IgD-negative memory B cell (primary cell): ENCODE data around the gene MYADML2. TPM values are rescaled to one million over a fixed set of nuclear protein-coding genes. Genes with fewer than 3 reads are reported as not detected.

ENCODE experiments used
- H3K27ac Mint-ChIP-seq, 3 donors: one replicate each; pipeline ENCODE4 v1.8.0; 2020 to 2022; ENCODE audit warnings: mild to moderate bottlenecking in 3 of 3, mixed read lengths in 3 of 3, moderate library complexity in 1 of 3
- H3K27me3 Mint-ChIP-seq: one replicate; pipeline ENCODE4 v1.8.0; 2021; ENCODE audit warnings: mixed read lengths
- H3K36me3 Mint-ChIP-seq: one replicate; pipeline ENCODE4 v1.8.0; 2020; ENCODE audit warnings: mild to moderate bottlenecking, mixed read lengths
- H3K4me1 Mint-ChIP-seq, 3 donors: one replicate each; pipeline ENCODE4 v1.8.0; 2020 to 2022; ENCODE audit warnings: mixed read lengths in 3 of 3, mild to moderate bottlenecking in 1 of 3
- H3K4me3 Mint-ChIP-seq, 4 donors: one replicate each; pipeline ENCODE4 v1.8.0; 2020 to 2022; ENCODE audit warnings: mild to moderate bottlenecking in 4 of 4, mixed read lengths in 4 of 4, moderate library complexity in 3 of 4
- H3K9me3 Mint-ChIP-seq, 3 donors: one replicate each; pipeline ENCODE4 v1.8.0; 2020 to 2021; ENCODE audit warnings: mixed read lengths in 3 of 3, mild to moderate bottlenecking in 1 of 3
- polyA plus RNA-seq: library from polyadenylated mRNA; unstranded; fragments of 300-500 nt; fragmentation: Illumina TruSeq; gene quantifications from one replicate; pipeline ENCODE4 v1.2.3, GENCODE V29; 2021

The MYADML2 gene
- polyA plus RNA-seq, 1 donor from 2014 or later: not detected

DNA sequence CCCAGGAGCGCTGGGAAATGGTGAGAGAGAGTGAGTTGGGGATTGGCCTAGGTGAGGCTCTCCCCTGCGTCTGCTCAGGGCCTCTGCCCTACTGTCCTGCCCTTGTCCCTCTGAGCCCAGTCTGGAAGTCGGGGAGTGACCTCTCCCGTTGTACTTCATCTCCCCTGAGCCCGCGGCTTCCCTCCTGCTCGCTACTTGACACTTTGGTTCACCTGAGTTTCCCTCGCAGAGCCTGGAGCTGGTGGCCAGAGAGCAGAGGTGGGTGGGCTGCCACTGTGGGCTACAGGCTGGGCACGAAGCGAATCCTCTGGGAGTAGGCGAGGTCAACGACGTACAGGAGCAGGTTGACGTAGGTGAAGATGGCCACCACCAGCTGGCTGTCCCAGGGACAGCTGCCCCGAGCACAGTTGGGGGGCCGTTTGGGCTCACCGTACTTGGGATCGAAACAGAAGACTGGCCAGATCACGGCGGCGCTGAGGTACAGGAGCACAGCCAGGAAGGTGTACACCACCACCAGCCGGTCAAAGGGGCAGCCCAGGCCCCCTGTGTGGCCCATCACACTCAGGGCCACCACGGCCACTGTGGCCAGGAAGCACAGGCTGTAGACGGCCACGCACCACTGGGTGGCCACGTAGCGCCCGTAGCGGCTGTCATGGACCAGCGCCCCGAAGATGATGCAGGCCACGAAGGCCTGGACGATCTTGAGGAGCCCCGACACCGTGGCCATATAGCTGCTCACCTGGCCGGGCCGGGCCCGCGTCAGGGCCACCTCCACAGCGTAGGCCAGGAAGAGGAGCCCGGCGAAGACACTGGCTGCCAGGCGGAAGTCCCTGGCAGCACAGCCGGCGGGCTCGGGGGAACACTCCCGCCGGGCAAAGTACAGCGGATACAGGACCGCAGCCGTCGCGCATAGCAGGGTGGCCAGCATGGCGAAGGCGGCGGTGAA is 6.2 kb downstream of the MYADML2 start:
- H3K36me3 Mint-ChIP-seq: no peaks in the 10 kb centered on the region
- peaks cover 0 to 2% (median 0%) of the 10 kb centered on the region in 3 donors for H3K4me1 Mint-ChIP-seq
- no peaks in the 10 kb centered on the region for H3K9me3 Mint-ChIP-seq
- H3K27me3 Mint-ChIP-seq: peaks cover 16% of the 10 kb centered on the region
- H3K27ac Mint-ChIP-seq: peak overlapping the region in 1 of 3 donors; percentile 21
- H3K4me3 Mint-ChIP-seq: peak overlapping the region in 1 of 4 donors; percentile 27

DNA sequence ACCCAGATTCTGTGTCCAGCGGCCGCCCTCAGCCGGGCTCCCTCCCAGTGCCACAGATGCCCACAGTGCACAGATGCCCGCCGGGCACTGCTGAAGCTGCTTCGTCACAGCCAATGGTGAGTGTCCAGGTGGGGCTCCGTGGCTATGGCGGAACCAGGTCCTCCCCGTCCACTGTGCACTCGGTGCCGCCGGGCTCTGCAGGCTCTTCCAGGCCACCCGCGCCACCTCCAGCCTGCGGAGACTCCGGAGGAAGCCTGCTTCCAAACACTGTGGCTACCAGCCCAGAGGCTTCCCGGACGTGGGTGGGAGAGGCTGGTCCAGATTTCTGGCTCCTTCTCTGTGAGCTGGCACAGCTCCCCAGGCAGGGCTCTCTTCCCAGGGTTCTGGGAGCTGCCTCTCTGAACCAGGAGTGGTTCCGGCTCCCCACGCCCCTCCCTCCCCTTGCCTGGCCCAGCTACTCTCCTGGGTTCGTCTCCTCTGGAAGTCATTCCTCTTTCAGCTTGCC is 7.1 kb downstream of the MYADML2 start:
- Mint-ChIP-seq H3K27ac (no peak overlapping the region), H3K4me3 (no peak overlapping the region), H3K9me3 (no peaks in the 10 kb centered on the region), H3K36me3 (no peaks in the 10 kb centered on the region), H3K4me1 (peaks cover 0 to 2% (median 0%) of the 10 kb centered on the region in 3 donors), H3K27me3 (peaks cover 16% of the 10 kb centered on the region)

DNA sequence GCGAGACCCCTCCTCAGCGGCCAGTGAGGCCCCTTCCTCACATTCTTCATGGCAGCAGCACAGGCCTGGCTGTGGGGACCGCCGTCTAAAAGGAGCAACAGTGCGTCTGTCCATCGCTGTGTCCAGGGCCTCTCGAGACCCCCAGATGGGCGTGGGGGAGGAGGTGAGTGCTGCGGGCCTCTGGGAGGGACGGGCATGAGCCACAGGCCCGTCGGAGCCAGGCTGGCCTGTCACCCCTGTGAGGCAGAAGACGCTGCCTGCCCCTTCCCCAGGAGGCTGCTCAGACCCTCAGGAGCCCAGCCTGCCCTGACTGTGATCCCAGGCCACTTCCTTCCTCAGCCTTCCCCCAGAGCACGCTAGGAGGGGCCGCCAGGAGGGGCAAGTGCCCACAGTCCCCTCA is 7.8 kb downstream of the MYADML2 start:
- H3K27ac Mint-ChIP-seq: no peak overlapping the region
- H3K4me3 Mint-ChIP-seq: no peak overlapping the region
- peaks cover 0 to 2% (median 0%) of the 10 kb centered on the region in 3 donors for H3K4me1 Mint-ChIP-seq
- no peaks in the 10 kb centered on the region for H3K36me3 Mint-ChIP-seq
- peaks cover 16% of the 10 kb centered on the region for H3K27me3 Mint-ChIP-seq
- H3K9me3 Mint-ChIP-seq: no peaks in the 10 kb centered on the region

GRCh38 chr17:81935709-81936084 is 11.3 kb downstream of the MYADML2 start:
- H3K9me3 Mint-ChIP-seq: no peaks in the 10 kb centered on the region
- peaks cover 0 to 4% (median 0%) of the 10 kb centered on the region in 3 donors for H3K4me1 Mint-ChIP-seq
- H3K36me3 Mint-ChIP-seq: no peaks in the 10 kb centered on the region
- peaks cover 10% of the 10 kb centered on the region for H3K27me3 Mint-ChIP-seq
- H3K4me3 Mint-ChIP-seq: peak overlapping the region in 3 of 4 donors; percentile 67 to 78 (median 70)
- peak overlapping the region in 1 of 3 donors; percentile 25 for H3K27ac Mint-ChIP-seq

- Mint-ChIP-seq H3K4me3 (peak overlapping the region in 2 of 4 donors; percentile 55 to 67), H3K27ac (no peak overlapping the region), H3K4me1 (peaks cover 0 to 4% (median 0%) of the 10 kb centered on the region in 3 donors), H3K27me3 (peaks cover 5% of the 10 kb centered on the region), H3K9me3 (no peaks in the 10 kb centered on the region), H3K36me3 (no peaks in the 10 kb centered on the region)
These were observed 12.0 kb downstream of the MYADML2 start for GRCh38 chr17:81934850-81935708.

DNA sequence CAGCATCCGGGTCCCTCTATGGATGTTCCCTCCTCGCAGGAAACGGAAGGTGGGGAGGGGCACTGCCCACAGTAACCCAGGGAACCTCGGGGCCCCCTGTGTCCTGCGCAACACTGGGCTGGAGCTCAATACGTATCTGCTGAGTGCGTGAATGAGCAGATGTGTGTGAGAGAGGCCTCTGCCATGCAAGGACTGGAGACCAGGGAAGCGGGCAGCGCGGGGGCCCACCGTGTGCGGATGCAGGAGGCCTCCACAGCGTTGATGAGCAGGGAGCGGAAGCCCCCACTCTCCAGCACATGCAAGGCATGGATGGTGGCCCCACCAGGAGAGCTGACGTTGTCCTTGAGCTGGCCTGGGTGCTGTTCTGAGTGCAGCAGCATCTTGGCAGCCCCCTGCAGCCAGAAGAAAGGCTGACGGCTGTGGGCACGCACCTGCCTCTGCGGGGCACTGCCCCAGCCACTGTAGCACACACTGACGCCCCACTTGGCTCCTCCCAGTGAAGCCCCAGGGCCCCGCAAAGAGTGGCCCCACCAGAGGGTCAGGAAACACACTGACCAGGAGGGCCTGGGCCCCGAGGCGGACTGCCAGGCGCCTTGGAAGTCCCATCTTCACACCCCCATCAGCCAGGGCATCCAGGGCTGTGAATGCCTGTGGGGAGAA is 12.8 kb downstream of the MYADML2 start:
- H3K27me3 Mint-ChIP-seq: peaks cover 5% of the 10 kb centered on the region
- peaks cover 0 to 4% (median 0%) of the 10 kb centered on the region in 3 donors for H3K4me1 Mint-ChIP-seq
- H3K9me3 Mint-ChIP-seq: no peaks in the 10 kb centered on the region
- no peaks in the 10 kb centered on the region for H3K36me3 Mint-ChIP-seq
- H3K27ac Mint-ChIP-seq: no peak overlapping the region
- peak overlapping the region in 1 of 4 donors; percentile 40 for H3K4me3 Mint-ChIP-seq

DNA sequence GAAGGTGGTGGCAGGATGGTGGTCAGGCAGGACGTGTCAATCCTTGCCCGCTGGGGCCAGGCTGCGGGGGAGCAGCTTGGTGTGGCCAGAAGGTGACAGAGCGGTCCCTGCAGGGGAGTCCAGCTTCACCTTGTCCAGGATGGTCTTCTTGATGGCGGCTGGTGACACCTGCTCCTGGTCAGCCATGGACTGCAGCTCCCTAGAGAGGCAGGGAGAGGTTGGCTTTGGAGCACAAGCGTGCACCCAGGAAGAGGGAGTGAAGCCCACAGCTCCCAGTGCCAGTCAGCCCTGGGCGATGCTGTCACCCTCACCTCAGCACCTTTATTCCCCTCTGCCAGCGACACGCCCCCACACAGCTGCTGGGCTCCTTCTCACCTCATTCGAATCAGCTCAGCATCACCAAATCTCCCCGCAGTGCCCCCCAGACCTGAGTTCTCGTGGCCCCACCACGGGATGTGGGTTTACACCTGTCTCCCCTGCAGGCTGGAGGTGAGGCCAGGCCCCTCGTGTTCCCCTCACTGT is 13.8 kb downstream of the MYADML2 start:
- H3K4me1 Mint-ChIP-seq: peaks cover 0 to 4% (median 0%) of the 10 kb centered on the region in 3 donors
- H3K4me3 Mint-ChIP-seq: no peak overlapping the region
- H3K27ac Mint-ChIP-seq: no peak overlapping the region
- H3K36me3 Mint-ChIP-seq: no peaks in the 10 kb centered on the region
- H3K9me3 Mint-ChIP-seq: no peaks in the 10 kb centered on the region
- H3K27me3 Mint-ChIP-seq: peaks cover 10% of the 10 kb centered on the region

DNA sequence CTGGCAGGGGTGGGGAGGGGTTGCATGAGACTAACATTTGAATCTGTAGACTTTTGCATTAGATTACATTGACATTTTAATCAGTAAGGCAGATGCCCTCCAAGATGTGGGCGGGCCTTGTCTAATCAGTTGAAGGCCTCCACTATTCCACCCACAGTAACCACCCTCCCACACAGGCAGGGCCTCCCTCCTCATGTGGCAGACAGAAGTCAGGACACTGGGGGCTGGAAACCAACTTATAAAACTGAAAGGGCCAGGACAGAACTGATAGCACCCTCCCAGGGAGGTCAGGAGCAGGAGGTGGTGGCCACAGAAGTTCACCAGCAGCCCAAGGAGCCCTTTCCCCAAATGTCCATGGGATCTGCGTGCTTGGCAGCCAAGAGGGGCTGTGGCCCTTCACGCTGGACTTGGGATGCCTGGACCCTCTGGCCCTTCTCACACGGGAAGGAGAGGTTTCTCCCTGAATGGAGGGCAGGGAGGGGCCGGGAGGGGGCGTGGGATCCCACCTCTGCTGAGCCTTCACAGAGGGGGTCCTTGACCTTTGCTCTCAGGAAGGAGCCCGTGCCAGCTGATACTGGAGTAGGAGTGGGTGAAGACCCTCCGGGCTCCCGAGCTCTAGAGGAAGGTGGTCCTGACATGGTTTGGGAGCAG is 14.6 kb downstream of the MYADML2 start:
- no peak overlapping the region for H3K27ac Mint-ChIP-seq

GRCh38 chr17:81931557-81932332 is 15.3 kb downstream of the MYADML2 start:
- peaks cover 0 to 3% (median 0%) of the 10 kb centered on the region in 3 donors for H3K4me1 Mint-ChIP-seq
- no peaks in the 10 kb centered on the region for H3K9me3 Mint-ChIP-seq
- H3K27ac Mint-ChIP-seq: peak overlapping the region in 1 of 3 donors; percentile 25
- H3K36me3 Mint-ChIP-seq: no peaks in the 10 kb centered on the region
- H3K4me3 Mint-ChIP-seq: peak overlapping the region in 1 of 4 donors; percentile 71
- H3K27me3 Mint-ChIP-seq: peaks cover 8% of the 10 kb centered on the region

More for the DNA sequence above, 14.6 kb downstream of the MYADML2 start:
- H3K4me3 Mint-ChIP-seq: no peak overlapping the region
- peaks cover 0 to 3% (median 0%) of the 10 kb centered on the region in 3 donors for H3K4me1 Mint-ChIP-seq
- peaks cover 8% of the 10 kb centered on the region for H3K27me3 Mint-ChIP-seq
- no peaks in the 10 kb centered on the region for H3K36me3 Mint-ChIP-seq
- no peaks in the 10 kb centered on the region for H3K9me3 Mint-ChIP-seq

DNA sequence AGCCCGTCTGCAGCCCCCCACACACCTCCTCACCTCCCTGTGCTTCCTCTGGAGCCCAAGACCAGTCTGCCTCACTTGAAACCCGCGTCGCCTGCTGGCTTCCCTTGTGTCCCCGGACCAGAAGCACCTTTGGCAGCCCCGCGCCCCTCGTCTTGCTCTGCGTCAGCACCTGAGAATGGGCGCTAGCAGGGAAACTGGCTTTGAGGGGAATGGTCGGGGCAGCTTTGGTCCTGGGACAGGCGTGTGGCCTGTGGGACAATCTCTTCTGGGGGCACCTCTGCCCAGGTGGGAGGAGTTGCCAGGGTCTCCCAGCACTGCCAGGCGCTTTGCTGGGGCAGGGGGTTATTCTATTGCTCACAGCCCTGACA is 15.9 kb downstream of the MYADML2 start:
- Mint-ChIP-seq H3K27ac (peak overlapping the region in 2 of 3 donors; percentile 23 to 87), H3K4me1 (peaks cover 4 to 6% (median 5%) of the 10 kb centered on the region in 3 donors)

DNA sequence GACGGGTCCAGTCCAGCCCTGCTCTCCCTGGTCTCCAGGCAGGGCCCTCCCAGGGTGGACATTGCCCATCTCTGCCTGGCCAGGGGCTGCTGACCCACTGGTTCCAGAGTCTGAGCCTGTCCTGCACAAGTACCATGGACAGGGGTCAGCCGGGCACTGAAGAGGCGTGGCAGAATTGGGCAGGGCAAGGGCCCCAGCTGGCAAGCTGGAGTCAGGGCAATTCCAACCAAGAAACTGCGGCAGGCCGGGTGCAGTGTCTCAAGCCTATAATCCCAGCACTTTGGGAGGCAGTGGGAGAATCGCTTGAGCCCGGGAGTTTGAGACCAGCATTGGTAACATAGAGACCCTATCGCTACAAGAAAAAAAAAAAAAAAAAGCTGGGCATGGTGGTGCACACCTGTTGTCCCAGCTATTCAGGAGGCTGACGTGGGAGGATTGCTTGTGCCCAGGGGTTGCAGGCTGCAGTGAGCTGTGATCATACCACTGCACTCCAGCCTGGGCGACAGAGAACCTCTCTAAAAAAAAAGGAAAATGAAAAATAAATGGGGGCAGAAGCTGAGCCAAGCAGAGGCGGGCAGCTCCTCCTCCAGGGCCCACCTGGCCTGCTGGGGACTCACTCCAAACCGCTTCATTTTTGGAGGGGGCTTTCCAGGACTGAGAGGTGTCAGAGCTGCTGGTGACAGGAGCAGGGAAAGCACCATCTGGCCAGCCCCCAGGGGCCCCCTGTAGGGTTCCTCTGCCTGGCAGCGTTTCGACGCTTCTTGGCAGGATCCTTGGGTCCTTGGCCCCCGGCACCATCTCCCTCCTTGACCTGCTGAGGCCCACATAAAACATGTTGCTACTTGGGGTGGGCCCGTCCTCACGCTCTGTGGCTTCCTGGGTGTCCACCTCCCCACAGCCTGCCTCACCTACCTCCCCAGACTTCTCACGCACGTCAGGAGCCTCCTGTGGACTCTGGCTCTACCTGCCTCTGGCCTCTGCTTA is 16.6 kb downstream of the MYADML2 start:
- H3K36me3 Mint-ChIP-seq: no peaks in the 10 kb centered on the region
- H3K4me3 Mint-ChIP-seq: peak overlapping the region in 1 of 4 donors; percentile 71
- peak overlapping the region in 1 of 3 donors; percentile 87 for H3K27ac Mint-ChIP-seq
- H3K27me3 Mint-ChIP-seq: peaks cover 8% of the 10 kb centered on the region
- peaks cover 6 to 8% (median 6%) of the 10 kb centered on the region in 3 donors for H3K4me1 Mint-ChIP-seq
- H3K9me3 Mint-ChIP-seq: no peaks in the 10 kb centered on the region

More for the DNA sequence above, 15.9 kb downstream of the MYADML2 start:
- Mint-ChIP-seq H3K9me3 (no peaks in the 10 kb centered on the region), H3K4me3 (peak overlapping the region in 1 of 4 donors; percentile 71), H3K36me3 (no peaks in the 10 kb centered on the region), H3K27me3 (peaks cover 8% of the 10 kb centered on the region)
